GM23338 (cell line): Measurements from ENCODE around the gene CD46. TPM values are rescaled to one million over a fixed set of nuclear protein-coding genes. Genes with fewer than 3 reads are reported as not detected.
"Not testable (repeated sequence)": the region's sequence is repeated elsewhere in the genome, so short reads cannot be mapped to it uniquely, and the experiment has no call there.

ENCODE experiments used
- ATAC-seq: fragments of 200-7000 bp; cut with Tn5 transposase; 3 replicates; pipeline ENCODE4 v1.9.1; 2020
- DNase-seq: peaks from one replicate; pipeline ENCODE4 v3.0.0-alpha.2; 2015; ENCODE audit warnings: low spot score
- H2AFZ ChIP-seq: fragments of 200-600 bp; sonication (generic); 2 replicates; pipeline ENCODE4 v1.8.0; 2016; ENCODE audit warnings: antibody characterized with exemption, mild to moderate bottlenecking, moderate library complexity
- H3F3A ChIP-seq: fragments of 200-600 bp; sonication (generic); replicated peaks from 2 replicates; pipeline ENCODE4 v1.8.0; 2017; ENCODE audit warnings: antibody characterized with exemption, mixed run types, low read depth
- H3K27ac ChIP-seq: fragments of 200-600 bp; sonication (generic); 2 replicates; pipeline ENCODE4 v1.6.1; 2016; ENCODE audit warnings: low read depth
- H3K27me3 ChIP-seq: fragments of 200-600 bp; sonication (generic); 2 replicates; pipeline ENCODE4 v1.8.0; 2016; ENCODE audit warnings: mild to moderate bottlenecking, mixed run types, moderate library complexity; ENCODE audit not compliant: insufficient read depth
- H3K36me3 ChIP-seq: fragments of 200-600 bp; sonication (generic); 2 replicates; pipeline ENCODE4 v1.8.0; 2016; ENCODE audit warnings: mild to moderate bottlenecking; ENCODE audit not compliant: insufficient read depth
- H3K4me1 ChIP-seq: fragments of 200-600 bp; sonication (generic); 2 replicates; pipeline ENCODE4 v1.8.0; 2016; ENCODE audit warnings: mild to moderate bottlenecking, moderate library complexity; ENCODE audit not compliant: insufficient read depth
- H3K4me2 ChIP-seq: fragments of 200-600 bp; sonication (generic); 2 replicates; pipeline ENCODE4 v1.7.1; 2017; ENCODE audit warnings: mixed run types
- H3K4me3 ChIP-seq: fragments of 200-600 bp; sonication (generic); 2 replicates; pipeline ENCODE4 v1.6.1; 2016; ENCODE audit warnings: mixed run types
- H3K79me2 ChIP-seq: fragments of 200-600 bp; sonication (generic); replicated peaks from 2 replicates; pipeline ENCODE4 v1.8.0; 2017; ENCODE audit warnings: mild to moderate bottlenecking; ENCODE audit not compliant: insufficient read depth
- H3K9me2 ChIP-seq: fragments of 200-600 bp; sonication (generic); 2 replicates; pipeline ENCODE4 v1.8.0; 2017; ENCODE audit not compliant: insufficient read depth
- H4K20me1 ChIP-seq: fragments of 200-600 bp; sonication (generic); replicated peaks from 2 replicates; pipeline ENCODE4 v1.8.0; 2017; ENCODE audit warnings: mild to moderate bottlenecking; ENCODE audit not compliant: insufficient read depth
- H3K27ac Mint-ChIP-seq: 2 replicates; pipeline ENCODE4 v1.8.0; 2020; ENCODE audit warnings: inconsistent platforms, mild to moderate bottlenecking, moderate library complexity, mixed read lengths
- H3K27me3 Mint-ChIP-seq: 3 replicates; pipeline ENCODE4 v1.8.0; 2022; ENCODE audit warnings: low read depth, mild to moderate bottlenecking, moderate library complexity, mixed read lengths, inconsistent platforms; ENCODE audit not compliant: insufficient read depth, poor library complexity
- H3K36me3 Mint-ChIP-seq: 3 replicates; pipeline ENCODE4 v1.8.0; 2021; ENCODE audit warnings: low read depth, mild to moderate bottlenecking, inconsistent platforms, moderate library complexity, mixed read lengths
- H3K4me1 Mint-ChIP-seq: 3 replicates; pipeline ENCODE4 v1.8.0; 2020; ENCODE audit warnings: mild to moderate bottlenecking, inconsistent platforms, mixed read lengths
- H3K4me3 Mint-ChIP-seq: 3 replicates; pipeline ENCODE4 v1.8.0; 2021; ENCODE audit warnings: moderate library complexity, mild to moderate bottlenecking, inconsistent platforms, mixed read lengths
- H3K9me3 Mint-ChIP-seq: 3 replicates; pipeline ENCODE4 v1.8.0; 2020; ENCODE audit warnings: moderate library complexity, mild to moderate bottlenecking, inconsistent platforms, mixed read lengths
- EZH2phosphoT487 ChIP-seq: fragments of 200-600 bp; sonication (generic); IDR thresholded peaks from one replicate; pipeline ENCODE4 v1.8.1; 2018; ENCODE audit warnings: antibody characterized with exemption; ENCODE audit not compliant: unreplicated experiment
- JUNB ChIP-seq: IDR thresholded peaks from one replicate; pipeline ENCODE4 v1.6.1; 2016; ENCODE audit warnings: antibody characterized with exemption; ENCODE audit not compliant: unreplicated experiment
- NANOG ChIP-seq: IDR thresholded peaks from 2 replicates; pipeline ENCODE4 v1.6.1; 2016; ENCODE audit warnings: antibody characterized with exemption, borderline replicate concordance
- ZNF331 ChIP-seq: fragments of 250-450 bp; sonication (Bioruptor Pico); IDR thresholded peaks from 2 replicates; pipeline ENCODE4 v1.5.0; 2020; ENCODE audit warnings: low read depth, mild to moderate bottlenecking, moderate library complexity
- polyA plus RNA-seq: library from polyadenylated mRNA; unstranded; fragments of >200 nt; fragmentation: Nextera tagmentation; extraction: Ambion mirVana; gene quantifications from 2 replicates; pipeline ENCODE4 v1.2.1, GENCODE V29; 2016
- total RNA-seq: library from RNA; depleted of rRNA; stranded (reverse); fragments of >200 nt; shearing (Covaris generic); gene quantifications from 2 replicates; pipeline ENCODE4 v1.2.3, GENCODE V29; 2014
- TF ChIP-seq, protein P1 (sequence below), 2 experiments: fragments of 200-600 bp in 1 of 2; sonication (generic) in 1 of 2; conservative IDR thresholded peaks; 2 replicates each; pipeline versions ENCODE4 v1.5.1 to v1.6.1; 2016 to 2017; ENCODE audit warnings: antibody characterized with exemption in 2 of 2, low read depth in 2 of 2, mild to moderate bottlenecking in 2 of 2, moderate library complexity in 1 of 2

CD46 gene
- total and polyA plus RNA-seq, 2 experiments from 2014 or later, result 199 to 209 TPM

DNA sequence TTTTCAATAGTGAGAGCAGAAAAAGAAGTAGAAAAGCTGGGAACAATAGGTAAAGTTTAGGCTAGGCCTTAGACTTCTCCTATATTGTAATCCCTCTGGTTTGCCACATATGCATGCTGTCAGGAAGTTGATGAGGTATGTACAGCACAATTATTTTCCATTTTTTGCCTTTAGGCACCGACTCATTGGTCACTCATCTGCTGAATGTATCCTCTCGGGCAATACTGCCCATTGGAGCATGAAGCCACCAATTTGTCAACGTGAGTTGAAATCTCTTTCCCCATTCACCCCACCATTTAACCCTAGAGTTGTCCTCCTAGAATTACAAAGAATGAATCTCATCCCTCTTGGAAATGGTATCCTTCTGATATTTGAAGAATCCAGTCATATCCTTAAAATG, 43.9 kb upstream of the CD46 start:
- H3K9me3 Mint-ChIP-seq, ATAC-seq, H3K27ac ChIP-seq, H3K4me1 ChIP-seq, H3K4me3 ChIP-seq, H4K20me1 ChIP-seq, H3K9me2 ChIP-seq, H2AFZ ChIP-seq, DNase-seq, H3K27ac Mint-ChIP-seq, H3K36me3 Mint-ChIP-seq, H3K4me2 ChIP-seq, H3K27me3 Mint-ChIP-seq, H3K4me1 Mint-ChIP-seq, H3F3A ChIP-seq, H3K36me3 ChIP-seq, H3K4me3 Mint-ChIP-seq, H3K79me2 ChIP-seq, H3K27me3 ChIP-seq: not testable (repeated sequence)

GRCh38 chr1:207711285-207711684, 40.6 kb upstream of the CD46 start:
- no peak overlapping the region for H2AFZ ChIP-seq
- no peak overlapping the region for H3K4me3 ChIP-seq
- Mint-ChIP-seq H3K9me3 (peaks cover 16% of the 10 kb centered on the region), H3K36me3 (peaks cover 16% of the 10 kb centered on the region), H3K4me1 (no peaks in the 10 kb centered on the region; the same call in 2 of the 3 replicates), H3K27me3 (peaks cover 3% of the 10 kb centered on the region), H3K27ac (no peak overlapping the region), H3K4me3 (no peak overlapping the region)
- H3K27ac ChIP-seq, result no peak overlapping the region
- ATAC-seq (peak; percentile 84), DNase-seq (peak; percentile 77)
- H3K4me2 ChIP-seq, result no peak overlapping the region
- no peaks in the 10 kb centered on the region for H3K79me2 ChIP-seq
- H3K36me3 ChIP-seq, result no peaks in the 10 kb centered on the region
- H3K9me2 ChIP-seq, result no peaks in the 10 kb centered on the region
- H3K4me1 ChIP-seq, result no peaks in the 10 kb centered on the region
- H3K27me3 ChIP-seq, result no peaks in the 10 kb centered on the region
- TF ChIP-seq NANOG (no peak), ZNF331 (CRISPR knock-in tag) (no peak), EZH2phosphoT487 (no peak), JUNB (no peak)
- TF ChIP-seq, protein P1, sequence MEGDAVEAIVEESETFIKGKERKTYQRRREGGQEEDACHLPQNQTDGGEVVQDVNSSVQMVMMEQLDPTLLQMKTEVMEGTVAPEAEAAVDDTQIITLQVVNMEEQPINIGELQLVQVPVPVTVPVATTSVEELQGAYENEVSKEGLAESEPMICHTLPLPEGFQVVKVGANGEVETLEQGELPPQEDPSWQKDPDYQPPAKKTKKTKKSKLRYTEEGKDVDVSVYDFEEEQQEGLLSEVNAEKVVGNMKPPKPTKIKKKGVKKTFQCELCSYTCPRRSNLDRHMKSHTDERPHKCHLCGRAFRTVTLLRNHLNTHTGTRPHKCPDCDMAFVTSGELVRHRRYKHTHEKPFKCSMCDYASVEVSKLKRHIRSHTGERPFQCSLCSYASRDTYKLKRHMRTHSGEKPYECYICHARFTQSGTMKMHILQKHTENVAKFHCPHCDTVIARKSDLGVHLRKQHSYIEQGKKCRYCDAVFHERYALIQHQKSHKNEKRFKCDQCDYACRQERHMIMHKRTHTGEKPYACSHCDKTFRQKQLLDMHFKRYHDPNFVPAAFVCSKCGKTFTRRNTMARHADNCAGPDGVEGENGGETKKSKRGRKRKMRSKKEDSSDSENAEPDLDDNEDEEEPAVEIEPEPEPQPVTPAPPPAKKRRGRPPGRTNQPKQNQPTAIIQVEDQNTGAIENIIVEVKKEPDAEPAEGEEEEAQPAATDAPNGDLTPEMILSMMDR (conservative IDR thresholded peaks at IDR 0.05; ENCODE audit: low read depth in 2 of 2), result peak in 1 of 2 experiments; percentile 58; a peak in 3 of 4 replicates
- H4K20me1 ChIP-seq, result no peaks in the 10 kb centered on the region
- H3F3A ChIP-seq, result no peaks in the 10 kb centered on the region

DNA sequence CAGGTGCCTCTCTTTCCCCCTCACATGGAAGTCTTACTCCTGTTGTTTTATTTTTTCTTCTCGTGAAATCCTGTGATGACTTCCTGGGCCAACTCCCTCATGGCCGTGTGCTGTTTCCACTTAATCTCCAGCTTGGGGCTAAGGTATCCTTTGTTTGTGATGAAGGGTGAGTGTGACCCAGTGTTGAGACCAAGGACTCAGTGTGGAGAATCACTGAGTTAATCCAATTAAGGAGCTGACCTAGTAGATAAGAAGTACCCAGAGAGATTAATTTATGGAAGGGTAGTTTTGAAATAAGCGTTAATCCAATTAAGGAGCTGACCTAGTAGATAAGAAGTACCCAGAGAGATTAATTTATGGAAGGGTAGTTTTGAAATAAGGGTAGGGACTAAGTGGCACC, 39.2 kb upstream of the CD46 start:
- H3K4me3 Mint-ChIP-seq, H3K27me3 ChIP-seq, DNase-seq, H2AFZ ChIP-seq, H3K4me2 ChIP-seq, H3K4me3 ChIP-seq, H3K79me2 ChIP-seq, H3K27ac ChIP-seq, H3K27ac Mint-ChIP-seq, ATAC-seq, H3F3A ChIP-seq, H3K4me1 ChIP-seq, H3K9me2 ChIP-seq, H3K36me3 ChIP-seq, H4K20me1 ChIP-seq, H3K4me1 Mint-ChIP-seq, H3K27me3 Mint-ChIP-seq: not testable (repeated sequence)
- peaks cover 16% of the 10 kb centered on the region for H3K36me3 Mint-ChIP-seq
- H3K9me3 Mint-ChIP-seq, result peaks cover 16% of the 10 kb centered on the region
